Hematopoietic multipotent progenitor cell treated with erythropoietin and hydrocortisone succinate and interleukin-3 and kit ligand, for 4 days (in vitro differentiated cells): ENCODE measurements around the gene STEAP2.

Experiments
- DNase-seq: peaks from one replicate; pipeline ENCODE4 v3.0.0-alpha.2; 2015

The STEAP2 gene

GRCh38 chr7:90276033-90276728 lies 64.6 kb downstream of the STEAP2 start:
- no peak for DNase-seq
